Panc1 (cell line): ENCODE results near the gene CRYBG1. TPM values are rescaled to one million over a fixed set of nuclear protein-coding genes. Genes with fewer than 3 reads are reported as not detected.

Experiments
- ATAC-seq: fragments of 200-7000 bp; cut with Tn5 transposase; 2 replicates; pipeline ENCODE4 v1.9.1; 2020; ENCODE audit warnings: mild to moderate bottlenecking, moderate library complexity
- BruUV-seq: library from RNA; stranded (reverse); fragments of 400-500 nt; replicated peaks from 2 replicates; lab custom pipeline; 2021; lab: Mats Ljungman, UMichigan
- CTCF ChIA-PET: fragments of 300-600 bp; sonication (Branson Sonifier 250); formaldehyde crosslinking; loops from one replicate; lab custom pipeline; 2022; ENCODE audit warnings: antibody characterized with exemption; lab: Charles Lee
- POLR2A ChIA-PET: fragments of 300-600 bp; sonication (Branson Sonifier 250); formaldehyde crosslinking; loops from one replicate; lab custom pipeline; 2022; ENCODE audit warnings: antibody characterized with exemption; lab: Charles Lee
- DNase-seq: peaks from one replicate; pipeline ENCODE4 v3.0.0-alpha.2; 2010; ENCODE audit warnings: low read depth, low spot score
- H3K27ac ChIP-seq: 2 replicates; pipeline ENCODE4 v1.5.1; 2011; ENCODE audit warnings: mild to moderate bottlenecking, low read length, inconsistent platforms
- H3K27me3 ChIP-seq: fragments of 200-500 bp; sonication (Bioruptor generic); 2 replicates; pipeline ENCODE4 v1.6.0; 2014; ENCODE audit warnings: low read length, inconsistent platforms; ENCODE audit not compliant: control insufficient read depth, insufficient read depth
- H3K36me3 ChIP-seq: fragments of 200-500 bp; sonication (Bioruptor generic); 2 replicates; pipeline ENCODE4 v1.5.1; 2014; ENCODE audit warnings: inconsistent platforms, mild to moderate bottlenecking, low read length, moderate library complexity; ENCODE audit not compliant: control insufficient read depth, insufficient read depth
- H3K4me1 ChIP-seq: 2 replicates; pipeline ENCODE4 v1.5.1; 2011; ENCODE audit warnings: inconsistent platforms, mild to moderate bottlenecking, low read length, moderate library complexity; ENCODE audit not compliant: control insufficient read depth, insufficient read depth
- H3K4me3 ChIP-seq, 2 experiments: 2 replicates each; pipeline ENCODE4 v1.5.1; 2011 to 2012; ENCODE audit warnings: low read depth in 2 of 2, low read length in 2 of 2, mild to moderate bottlenecking in 2 of 2, inconsistent platforms in 1 of 2, moderate library complexity in 1 of 2
- H3K9me3 ChIP-seq: fragments of 200-500 bp; sonication (Bioruptor generic); 2 replicates; pipeline ENCODE4 v1.5.1; 2014; ENCODE audit warnings: low read depth, mild to moderate bottlenecking, inconsistent platforms, low read length, moderate library complexity; ENCODE audit not compliant: control insufficient read depth, insufficient read depth
- CTCF ChIP-seq: fragments of 450-650 bp; IDR thresholded peaks from 2 replicates; pipeline ENCODE4 v1.5.1; 2017; ENCODE audit warnings: mild to moderate bottlenecking
- POLR2AphosphoS5 ChIP-seq: IDR thresholded peaks from 2 replicates; pipeline ENCODE4 v1.6.1; 2012; ENCODE audit warnings: mild to moderate bottlenecking, low read depth, low read length, moderate library complexity
- REST ChIP-seq, 2 experiments: IDR thresholded peaks; 2 replicates each; pipeline ENCODE4 v1.6.1; 2011 to 2012; ENCODE audit warnings: low read depth in 2 of 2, control low read depth in 1 of 2, low read length in 1 of 2, mild to moderate bottlenecking in 1 of 2, moderate library complexity in 1 of 2; ENCODE audit not compliant: insufficient read depth in 1 of 2
- SIN3A ChIP-seq: IDR thresholded peaks from 2 replicates; pipeline ENCODE4 v1.6.1; 2012; ENCODE audit warnings: low read depth, mild to moderate bottlenecking, low read length, moderate library complexity, borderline replicate concordance; ENCODE audit not compliant: insufficient read depth
- TCF7L2 ChIP-seq: IDR thresholded peaks from 2 replicates; pipeline ENCODE4 v1.6.1; 2011; ENCODE audit warnings: mild to moderate bottlenecking, low read depth, low read length, inconsistent platforms
- in situ Hi-C: cut with HindIII; loops from 2 replicates; pipeline ENCODE4 v1.10.0; 2016; ENCODE audit warnings: low sequenced_read_pairs, low pct_unique_long_range_greater_than_20kb
- intact Hi-C: fragments of 100-400 bp; cut with micrococcal nuclease; formaldehyde crosslinking; loops from one replicate; pipeline ENCODE4 v1.10.0; 2022; ENCODE audit not compliant: unreplicated experiment
- total RNA-seq: library from RNA; stranded (reverse); gene quantifications from one replicate; pipeline ENCODE4 v1.2.1, GENCODE V29; 2021; ENCODE audit not compliant: unreplicated experiment

The CRYBG1 gene
- total RNA-seq, 1 experiment from 2014 or later: 32.3 TPM

- peaks cover 7% of the 10 kb centered on the region for H3K4me1 ChIP-seq
- H3K4me3 ChIP-seq: no peak overlapping the region
- H3K36me3 ChIP-seq: peaks cover 10% of the 10 kb centered on the region; the same call in 1 of the 2 replicates
- TF ChIP-seq REST (IDR thresholded peaks at IDR 0.05; ENCODE audit: insufficient read depth in 1 of 2, low read depth in 2 of 2, low read length in 1 of 2) (no peak), SIN3A (no peak), TCF7L2 (no peak), POLR2AphosphoS5 (no peak), CTCF (no peak)
- POLR2A ChIA-PET: no interaction called here
- no TSS peak for BruUV-seq
- no peaks in the 10 kb centered on the region for H3K27me3 ChIP-seq
- in situ Hi-C loops (no loop called here), intact Hi-C loops (no loop called here)
- no peak overlapping the region for H3K27ac ChIP-seq
- CTCF ChIA-PET: interaction anchor here (0.5 kb wide), 1 partner anchor 214 kb away, joined by 3 read pairs; no protein-coding TSS in a partner anchor
- no peak for DNase-seq
- no peak for ATAC-seq
- no peaks in the 10 kb centered on the region for H3K9me3 ChIP-seq
These were observed 189.0 kb downstream of the CRYBG1 start for GRCh38 chr6:106549521-106549920.

GRCh38 chr6:106551155-106551554, 190.6 kb downstream of the CRYBG1 start:
- CTCF ChIA-PET: no interaction called here
- intact Hi-C loops: no loop called here

More at GRCh38 chr6:106551155-106551554, 190.6 kb downstream of the CRYBG1 start:
- ATAC-seq (no peak), DNase-seq (no peak)
- POLR2A ChIA-PET: no interaction called here
- Histone ChIP-seq H3K4me3 (no peak overlapping the region), H3K27ac (no peak overlapping the region), H3K4me1 (peaks cover 7% of the 10 kb centered on the region), H3K27me3 (no peaks in the 10 kb centered on the region), H3K9me3 (no peaks in the 10 kb centered on the region), H3K36me3 (peaks cover 4% of the 10 kb centered on the region; the same call in 1 of the 2 replicates)
- no TSS peak for BruUV-seq
- TF ChIP-seq CTCF (no peak), SIN3A (no peak), POLR2AphosphoS5 (no peak), REST (IDR thresholded peaks at IDR 0.05; ENCODE audit: insufficient read depth in 1 of 2, low read depth in 2 of 2, low read length in 1 of 2) (no peak), TCF7L2 (no peak)
- in situ Hi-C loops: no loop called here
